ENCODE measurements around the gene COQ8A.

DNA sequence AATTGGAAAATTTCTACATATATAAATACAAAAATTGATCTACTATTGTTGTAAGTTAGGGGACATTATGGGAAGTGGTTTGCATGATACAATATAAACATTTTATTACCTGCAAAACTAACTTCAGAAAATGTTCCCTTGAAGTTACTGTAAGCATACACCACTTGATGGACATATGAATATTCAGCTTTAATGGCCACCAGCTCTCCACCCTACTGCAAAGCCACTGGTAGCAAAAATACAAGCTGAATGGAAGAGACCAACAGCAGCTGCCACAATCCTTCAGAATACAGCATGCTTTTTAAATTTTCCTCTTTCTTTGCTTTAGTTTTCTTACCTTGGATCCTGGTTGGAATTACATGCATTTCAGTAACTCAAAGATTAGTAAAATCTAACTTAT lies 69.8 kb downstream of the COQ8A start:
- TF ChIP-seq, protein P1, sequence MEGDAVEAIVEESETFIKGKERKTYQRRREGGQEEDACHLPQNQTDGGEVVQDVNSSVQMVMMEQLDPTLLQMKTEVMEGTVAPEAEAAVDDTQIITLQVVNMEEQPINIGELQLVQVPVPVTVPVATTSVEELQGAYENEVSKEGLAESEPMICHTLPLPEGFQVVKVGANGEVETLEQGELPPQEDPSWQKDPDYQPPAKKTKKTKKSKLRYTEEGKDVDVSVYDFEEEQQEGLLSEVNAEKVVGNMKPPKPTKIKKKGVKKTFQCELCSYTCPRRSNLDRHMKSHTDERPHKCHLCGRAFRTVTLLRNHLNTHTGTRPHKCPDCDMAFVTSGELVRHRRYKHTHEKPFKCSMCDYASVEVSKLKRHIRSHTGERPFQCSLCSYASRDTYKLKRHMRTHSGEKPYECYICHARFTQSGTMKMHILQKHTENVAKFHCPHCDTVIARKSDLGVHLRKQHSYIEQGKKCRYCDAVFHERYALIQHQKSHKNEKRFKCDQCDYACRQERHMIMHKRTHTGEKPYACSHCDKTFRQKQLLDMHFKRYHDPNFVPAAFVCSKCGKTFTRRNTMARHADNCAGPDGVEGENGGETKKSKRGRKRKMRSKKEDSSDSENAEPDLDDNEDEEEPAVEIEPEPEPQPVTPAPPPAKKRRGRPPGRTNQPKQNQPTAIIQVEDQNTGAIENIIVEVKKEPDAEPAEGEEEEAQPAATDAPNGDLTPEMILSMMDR (conservative IDR thresholded peaks at IDR 0.05; ENCODE audit: low read length), result no peak
- no peak for TF ChIP-seq EZH2phosphoT487 (IDR thresholded peaks at IDR 0.05; ENCODE audit: borderline replicate concordance)
